ENCODE data around the gene CPSF6.
A peak's percentile ranks its signal among the peaks of the same experiment; 100 is the strongest.

Gene CPSF6

GRCh38 chr12:69275471-69275891 lies 36.1 kb downstream of the CPSF6 start:
- peaks cover 4% of the 10 kb centered on the region for H3K36me3 ChIP-seq (replicated peaks)
- TF ChIP-seq, protein P1, sequence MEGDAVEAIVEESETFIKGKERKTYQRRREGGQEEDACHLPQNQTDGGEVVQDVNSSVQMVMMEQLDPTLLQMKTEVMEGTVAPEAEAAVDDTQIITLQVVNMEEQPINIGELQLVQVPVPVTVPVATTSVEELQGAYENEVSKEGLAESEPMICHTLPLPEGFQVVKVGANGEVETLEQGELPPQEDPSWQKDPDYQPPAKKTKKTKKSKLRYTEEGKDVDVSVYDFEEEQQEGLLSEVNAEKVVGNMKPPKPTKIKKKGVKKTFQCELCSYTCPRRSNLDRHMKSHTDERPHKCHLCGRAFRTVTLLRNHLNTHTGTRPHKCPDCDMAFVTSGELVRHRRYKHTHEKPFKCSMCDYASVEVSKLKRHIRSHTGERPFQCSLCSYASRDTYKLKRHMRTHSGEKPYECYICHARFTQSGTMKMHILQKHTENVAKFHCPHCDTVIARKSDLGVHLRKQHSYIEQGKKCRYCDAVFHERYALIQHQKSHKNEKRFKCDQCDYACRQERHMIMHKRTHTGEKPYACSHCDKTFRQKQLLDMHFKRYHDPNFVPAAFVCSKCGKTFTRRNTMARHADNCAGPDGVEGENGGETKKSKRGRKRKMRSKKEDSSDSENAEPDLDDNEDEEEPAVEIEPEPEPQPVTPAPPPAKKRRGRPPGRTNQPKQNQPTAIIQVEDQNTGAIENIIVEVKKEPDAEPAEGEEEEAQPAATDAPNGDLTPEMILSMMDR (IDR thresholded peaks at IDR 0.05; ENCODE audit: low read depth, low read length, missing control alignments), result no peak
- no peak for DNase-seq
- in situ Hi-C loops (cut with HindIII; ENCODE audit: low pct_ligation_motif_present, low sequenced_read_pairs), result no loop called here
- no peak overlapping the region for H3K4me3 ChIP-seq (ENCODE audit: low read depth, low read length)
- no peak overlapping the region for H3K27ac ChIP-seq
- no peaks in the 10 kb centered on the region for H3K27me3 ChIP-seq (replicated peaks)

DNA sequence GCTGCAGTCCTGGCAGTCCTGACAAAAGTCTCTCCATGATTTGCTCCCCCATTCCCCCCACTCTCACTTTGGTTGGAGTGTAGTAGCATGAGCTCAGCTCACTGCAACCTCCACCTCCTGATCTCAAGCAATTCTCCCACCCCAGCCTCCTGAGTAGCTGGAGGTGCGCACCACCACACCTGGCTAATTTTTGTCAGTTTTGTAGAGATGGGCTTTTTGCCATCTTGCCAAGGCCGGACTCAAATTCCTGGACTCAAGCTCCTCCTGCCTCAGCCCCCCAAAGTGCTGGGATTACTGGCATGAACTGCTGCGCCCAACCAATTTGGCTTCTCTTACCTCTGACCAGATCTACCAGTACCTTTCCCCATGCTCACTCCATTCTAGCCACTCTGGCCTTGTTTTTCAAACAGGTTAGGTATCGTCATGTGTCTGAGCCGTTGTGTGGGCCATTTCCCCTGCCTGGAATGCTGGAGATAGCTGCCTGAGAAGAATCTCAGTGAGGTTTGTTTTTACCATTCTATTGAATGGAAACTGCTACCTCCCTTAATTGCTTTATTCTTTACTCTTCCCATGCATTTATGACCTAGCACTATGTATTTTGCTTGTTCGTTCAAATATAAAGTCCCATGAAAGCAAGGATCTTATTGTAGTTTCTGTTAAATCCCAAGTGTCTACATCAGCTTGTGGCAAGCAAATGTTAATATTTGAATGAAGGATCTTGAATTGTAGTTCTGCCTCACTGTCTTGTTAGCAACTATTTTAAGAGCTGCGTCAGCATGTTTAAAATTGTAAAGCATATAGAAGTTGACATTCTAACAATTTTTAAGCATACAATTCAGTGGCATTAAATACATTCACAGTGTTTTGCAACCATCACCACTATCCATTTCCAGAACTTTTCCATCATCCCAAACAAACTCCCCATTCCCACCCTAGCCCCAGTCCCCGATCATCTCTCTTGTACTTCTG lies 39.7 kb downstream of the CPSF6 start:
- in situ Hi-C loops (cut with HindIII; ENCODE audit: low pct_ligation_motif_present, low sequenced_read_pairs), result no loop called here
- TF ChIP-seq, protein P1 (IDR thresholded peaks at IDR 0.05; ENCODE audit: low read depth, low read length, missing control alignments), result no peak
- Histone ChIP-seq H3K36me3 (replicated peaks) (no peaks in the 10 kb centered on the region), H3K27me3 (replicated peaks) (no peaks in the 10 kb centered on the region), H3K27ac (no peak overlapping the region), H3K4me3 (ENCODE audit: low read depth, low read length) (no peak overlapping the region)
- no peak for DNase-seq

DNA sequence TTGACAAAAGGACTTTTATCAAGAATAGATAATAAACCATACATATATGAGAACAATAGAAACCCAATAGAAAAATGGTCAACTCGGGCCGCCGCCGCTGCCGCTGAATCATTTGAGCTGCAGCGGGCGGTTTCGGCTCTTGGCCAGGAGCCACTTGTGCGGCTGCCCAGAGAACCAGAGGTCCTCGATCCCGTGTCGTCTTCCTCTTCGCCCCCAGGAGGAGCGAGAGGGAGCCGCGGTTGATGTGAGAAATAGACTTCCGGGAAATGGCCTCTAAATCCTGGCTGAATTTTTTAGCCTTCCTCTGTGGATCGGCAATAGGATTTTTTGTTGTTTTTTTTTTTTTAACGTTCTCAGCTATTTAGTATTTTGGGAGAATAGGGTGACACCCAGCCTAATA lies 44.8 kb downstream of the CPSF6 start:
- TF ChIP-seq, protein P1 (IDR thresholded peaks at IDR 0.05; ENCODE audit: low read depth, low read length, missing control alignments), result peak; percentile 42
- in situ Hi-C loops (cut with HindIII; ENCODE audit: low pct_ligation_motif_present, low sequenced_read_pairs), result no loop called here
- DNase-seq, result peak; percentile 73
- H3K36me3 ChIP-seq (replicated peaks), result no peaks in the 10 kb centered on the region
- H3K4me3 ChIP-seq (ENCODE audit: low read depth, low read length), result peak overlapping the region; percentile 13
- no peaks in the 10 kb centered on the region for H3K27me3 ChIP-seq (replicated peaks)
- no peak overlapping the region for H3K27ac ChIP-seq

GRCh38 chr12:69287556-69287955 lies 48.2 kb downstream of the CPSF6 start:
- no peak for DNase-seq
- TF ChIP-seq, protein P1 (IDR thresholded peaks at IDR 0.05; ENCODE audit: low read depth, low read length, missing control alignments), result no peak
- Histone ChIP-seq H3K27me3 (replicated peaks) (no peaks in the 10 kb centered on the region), H3K27ac (no peak overlapping the region), H3K36me3 (replicated peaks) (no peaks in the 10 kb centered on the region), H3K4me3 (ENCODE audit: low read depth, low read length) (no peak overlapping the region)
- in situ Hi-C loops (cut with HindIII; ENCODE audit: low pct_ligation_motif_present, low sequenced_read_pairs), result no loop called here

GRCh38 chr12:69290545-69291277 lies 51.3 kb downstream of the CPSF6 start:
- TF ChIP-seq, protein P1 (IDR thresholded peaks at IDR 0.05; ENCODE audit: low read depth, low read length, missing control alignments), result peak; percentile 98
- in situ Hi-C loops (cut with HindIII; ENCODE audit: low pct_ligation_motif_present, low sequenced_read_pairs), result no loop called here
- H3K36me3 ChIP-seq (replicated peaks), result no peaks in the 10 kb centered on the region

More at GRCh38 chr12:69290545-69291277, 51.3 kb downstream of the CPSF6 start:
- no peak overlapping the region for H3K4me3 ChIP-seq (ENCODE audit: low read depth, low read length)
- DNase-seq, result peak; percentile 86
- H3K27ac ChIP-seq, result no peak overlapping the region
- peaks cover 5% of the 10 kb centered on the region for H3K27me3 ChIP-seq (replicated peaks)
